Germinal center (tissue), 1 donor: ENCODE measurements around the gene ZNF101.

ENCODE experiments used
- DNase-seq: peaks from one replicate; pipeline ENCODE4 v3.0.0; 2012; ENCODE audit warnings: mixed read lengths, low spot score

The ZNF101 gene

GRCh38 chr19:19711934-19712828 is 43.5 kb downstream of the ZNF101 start:
- no peak for DNase-seq

GRCh38 chr19:19719798-19720197 is 51.2 kb downstream of the ZNF101 start:
- no peak for DNase-seq

- DNase-seq: no peak
Observed at GRCh38 chr19:19721896-19722295, 53.3 kb downstream of the ZNF101 start.

GRCh38 chr19:19732579-19733501 is 64.2 kb downstream of the ZNF101 start, which contains the start of gene ZNF14:
TSS of gene ZNF14 (minus strand) at chr19:19733112. CDS start at chr19:19732958, 154 bp downstream.
- peak; percentile 99 for DNase-seq
